Thoracic aorta (tissue), 2 donors: ENCODE data around the gene SLC1A7. TPM values are rescaled to one million over a fixed set of nuclear protein-coding genes. Genes with fewer than 3 reads are reported as not detected.

Experiments
- ATAC-seq: fragments of 150-250 bp; one replicate; pipeline ENCODE4 v1.8.0; 2017; ENCODE audit warnings: low read depth; ENCODE audit not compliant: insufficient number of reproducible peaks, low FRiP score
- DNase-seq: peaks from one replicate; pipeline ENCODE4 v3.0.0-alpha.2; 2020; ENCODE audit warnings: low spot score
- H3K27ac ChIP-seq, 2 donors: fragments of 200-600 bp; sonication (generic); 1 replicate in 1 of 2; 2 replicates in 1 of 2; pipeline ENCODE4 v1.5.1; 2016; ENCODE audit warnings: mild to moderate bottlenecking in 2 of 2, moderate library complexity in 2 of 2
- H3K27me3 ChIP-seq: fragments of 200-600 bp; sonication (generic); replicated peaks from 2 replicates; pipeline ENCODE4 v1.6.0; 2016; ENCODE audit warnings: mild to moderate bottlenecking; ENCODE audit not compliant: insufficient read depth
- H3K36me3 ChIP-seq: fragments of 200-600 bp; sonication (generic); one replicate; pipeline ENCODE4 v1.5.1; 2016
- H3K4me1 ChIP-seq, 2 donors: fragments of 200-600 bp; sonication (generic); 1 replicate in 1 of 2; 2 replicates in 1 of 2; pipeline versions ENCODE4 v1.5.1 to v1.6.0; 2016; ENCODE audit warnings: low read depth in 2 of 2, mild to moderate bottlenecking in 1 of 2; ENCODE audit not compliant: control insufficient read depth in 1 of 2
- H3K4me3 ChIP-seq: fragments of 200-600 bp; sonication (generic); 2 replicates; pipeline ENCODE4 v1.5.1; 2016; ENCODE audit warnings: mild to moderate bottlenecking
- H3K9me3 ChIP-seq: fragments of 200-600 bp; sonication (generic); 2 replicates; pipeline ENCODE4 v1.5.1; 2016
- CTCF ChIP-seq: fragments of 200-600 bp; sonication (generic); IDR thresholded peaks from one replicate; pipeline ENCODE4 v1.5.1; 2019; ENCODE audit warnings: antibody characterized with exemption
- total RNA-seq, 2 donors: library from RNA; depleted of rRNA; stranded (reverse); fragments of >200 nt; gene quantifications; one replicate each; pipeline versions ENCODE4 v1.1.0 to v1.2.3, GENCODE V29; 2016

The SLC1A7 gene
- total RNA-seq, 2 donors from 2014 or later: 0.42 to 3.0 TPM

- DNase-seq (no peak), ATAC-seq (no peak)
- no peaks in the 10 kb centered on the region for H3K9me3 ChIP-seq
- H3K36me3 ChIP-seq: no peaks in the 10 kb centered on the region
- peaks cover 0 to 13% of the 10 kb centered on the region in 2 donors for H3K4me1 ChIP-seq
- H3K4me3 ChIP-seq: no peak overlapping the region
- H3K27ac ChIP-seq: no peak overlapping the region
- H3K27me3 ChIP-seq: no peaks in the 10 kb centered on the region
- TF ChIP-seq CTCF: no peak
These were observed 50.4 kb downstream of the SLC1A7 start for GRCh38 chr1:53091841-53092645.

GRCh38 chr1:53090227-53091147 lies 52.0 kb downstream of the SLC1A7 start:
- ATAC-seq (no peak), DNase-seq (no peak)
- peaks cover 0 to 13% of the 10 kb centered on the region in 2 donors for H3K4me1 ChIP-seq
- H3K9me3 ChIP-seq: no peaks in the 10 kb centered on the region
- no peak for TF ChIP-seq CTCF
- no peaks in the 10 kb centered on the region for H3K27me3 ChIP-seq
- H3K36me3 ChIP-seq: no peaks in the 10 kb centered on the region
- no peak overlapping the region for H3K4me3 ChIP-seq
- no peak overlapping the region for H3K27ac ChIP-seq

GRCh38 chr1:53089478-53090226 lies 52.8 kb downstream of the SLC1A7 start:
- Histone ChIP-seq H3K36me3 (no peaks in the 10 kb centered on the region), H3K27me3 (no peaks in the 10 kb centered on the region), H3K4me1 (peaks cover 0 to 13% of the 10 kb centered on the region in 2 donors), H3K4me3 (no peak overlapping the region), H3K27ac (no peak overlapping the region), H3K9me3 (no peaks in the 10 kb centered on the region)
- DNase-seq: no peak
- no peak for ATAC-seq
- TF ChIP-seq CTCF: no peak

GRCh38 chr1:53088616-53089300 lies 53.7 kb downstream of the SLC1A7 start:
- Histone ChIP-seq H3K4me1 (peaks cover 0 to 13% of the 10 kb centered on the region in 2 donors), H3K27me3 (no peaks in the 10 kb centered on the region), H3K4me3 (no peak overlapping the region), H3K36me3 (no peaks in the 10 kb centered on the region), H3K27ac (no peak overlapping the region), H3K9me3 (no peaks in the 10 kb centered on the region)
- no peak for ATAC-seq
- TF ChIP-seq CTCF: no peak
- DNase-seq: no peak
